Activated CD8-positive, alpha-beta memory T cell treated with anti-CD3 and anti-CD28 coated beads for 4 hours (primary cell): ENCODE measurements around the gene ANKS3.

Experiments
- DNase-seq, 2 donors: peaks; one replicate each; pipeline ENCODE4 v3.0.0-alpha.2; 2020; ENCODE audit warnings: low read depth in 2 of 2

The ANKS3 gene

GRCh38 chr16:4734063-4734729 lies at the start of gene ANKS3, which contains the start of gene DNAAF8:
Gene ANKS3, minus strand, starts transcription at chr16:4734271. Its CDS starts 4,122 bp downstream, at chr16:4730149.
Gene DNAAF8, plus strand, starts transcription at chr16:4734537. Its CDS starts 1,978 bp downstream, at chr16:4736515.
- peak; percentile 58 to 59 for DNase-seq

- DNase-seq: no peak
Measured at GRCh38 chr16:4783251-4783950, 49.3 kb upstream of the ANKS3 start.

- DNase-seq: no peak
Measured at GRCh38 chr16:4780235-4780634, 46.2 kb upstream of the ANKS3 start.

GRCh38 chr16:4778050-4778392 lies 44.0 kb upstream of the ANKS3 start:
- DNase-seq: no peak

GRCh38 chr16:4777339-4778049 lies 43.4 kb upstream of the ANKS3 start:
- DNase-seq: no peak

GRCh38 chr16:4776141-4776705 lies 42.2 kb upstream of the ANKS3 start:
- DNase-seq: no peak

GRCh38 chr16:4775005-4775404 lies 40.9 kb upstream of the ANKS3 start:
- DNase-seq: no peak

GRCh38 chr16:4772351-4772750 lies 38.3 kb upstream of the ANKS3 start:
- DNase-seq: no peak

GRCh38 chr16:4771646-4772045 lies 37.6 kb upstream of the ANKS3 start:
- no peak for DNase-seq

GRCh38 chr16:4769306-4769638 lies 35.2 kb upstream of the ANKS3 start:
- DNase-seq: no peak

- peak; percentile 58 to 71 for DNase-seq
Measured at GRCh38 chr16:4768549-4769305, 34.7 kb upstream of the ANKS3 start.

GRCh38 chr16:4767872-4768548 lies 33.9 kb upstream of the ANKS3 start:
- no peak for DNase-seq

- DNase-seq: peak; percentile 93 to 97
Measured at GRCh38 chr16:4766875-4767628, 33.0 kb upstream of the ANKS3 start, which contains the start of gene ZNF500. Gene ZNF500, minus strand, starts transcription at chr16:4767162. Its CDS starts 1,184 bp downstream, at chr16:4765978.

GRCh38 chr16:4765511-4766474 lies 31.7 kb upstream of the ANKS3 start:
- DNase-seq: no peak

GRCh38 chr16:4763791-4764190 lies 29.7 kb upstream of the ANKS3 start:
- no peak for DNase-seq

GRCh38 chr16:4762205-4762604 lies 28.1 kb upstream of the ANKS3 start:
- DNase-seq: no peak

- no peak for DNase-seq
Measured at GRCh38 chr16:4760221-4760910, 26.3 kb upstream of the ANKS3 start.

- DNase-seq: no peak
Measured at GRCh38 chr16:4755687-4756086, 21.6 kb upstream of the ANKS3 start.

- no peak for DNase-seq
Measured at GRCh38 chr16:4754865-4755264, 20.8 kb upstream of the ANKS3 start.
